Lower leg skin (tissue), 4 donors: ENCODE data around the gene MSRB3. TPM values are rescaled to one million over a fixed set of nuclear protein-coding genes. Genes with fewer than 3 reads are reported as not detected.
"Not testable (repeated sequence)": the region's sequence is repeated elsewhere in the genome, so short reads cannot be mapped to it uniquely, and the experiment has no call there.

Experiments used
- DNase-seq, 2 donors: peaks; one replicate each; pipeline ENCODE4 v3.0.0-alpha.2; 2019; ENCODE audit warnings: low spot score in 2 of 2
- H3K4me3 ChIP-seq: fragments of 200-600 bp; sonication (generic); 2 replicates; pipeline ENCODE4 v1.5.1; 2017; ENCODE audit warnings: mild to moderate bottlenecking, low read depth; ENCODE audit not compliant: poor library complexity, severe bottlenecking
- CTCF ChIP-seq, 3 donors: fragments of 450-650 bp; IDR thresholded peaks; one replicate each; pipeline ENCODE4 v1.5.1; 2016; ENCODE audit warnings: antibody characterized with exemption in 3 of 3, mild to moderate bottlenecking in 3 of 3, moderate library complexity in 2 of 3
- POLR2A ChIP-seq, 2 donors: fragments of 450-650 bp; IDR thresholded peaks; one replicate each; pipeline ENCODE4 v1.6.1; 2016 to 2017; ENCODE audit warnings: antibody characterized with exemption in 2 of 2, mild to moderate bottlenecking in 1 of 2, moderate library complexity in 1 of 2
- WGBS, 2 donors: methylation state at CpG; one replicate each; pipeline ENCODE4 v1.1.5; 2018; 5-methylcytosine and 5-hydroxymethylcytosine counted together
- intact Hi-C: fragments of 100-400 bp; cut with DNase I; formaldehyde crosslinking; loops from one replicate; pipeline ENCODE4 v1.15.0; 2023; ENCODE audit warnings: low total_unique reads
- total RNA-seq, 4 donors: library from RNA; depleted of rRNA; stranded (reverse); fragments of >200 nt; gene quantifications; one replicate each; pipeline ENCODE4 v1.1.0, GENCODE V29; 2016

MSRB3 gene
- total RNA-seq, 4 donors from 2014 or later = 6.1 to 16.6 (median 7.9) TPM

GRCh38 chr12:65449400-65449799 lies 170.9 kb downstream of the MSRB3 start:
- intact Hi-C loops = loop anchor here (1.0 kb wide), 1 partner anchor 8 kb away; no protein-coding TSS in a partner anchor
- no peak overlapping the region for H3K4me3 ChIP-seq
- DNase-seq = no peak
- TF ChIP-seq CTCF (IDR thresholded peaks at IDR 0.05) = no peak
- TF ChIP-seq POLR2A (IDR thresholded peaks at IDR 0.05) = no peak
- 72 to 88% methylated on average over 1 of the region's 1 CpG for WGBS, 2 donors

- TF ChIP-seq POLR2A (IDR thresholded peaks at IDR 0.05) (no peak), CTCF (IDR thresholded peaks at IDR 0.05) (no peak)
- no peak overlapping the region for H3K4me3 ChIP-seq
- intact Hi-C loops = no loop called here
- WGBS, 2 donors = 55 to 58% methylated on average over 2 of the region's 2 CpGs
- no peak for DNase-seq
These were observed 172.1 kb downstream of the MSRB3 start for GRCh38 chr12:65450625-65451024.

- intact Hi-C loops = no loop called here
- TF ChIP-seq POLR2A (IDR thresholded peaks at IDR 0.05) (no peak), CTCF (IDR thresholded peaks at IDR 0.05) (no peak)
- DNase-seq = no peak
- 89 to 90% methylated on average over 1 of the region's 1 CpG for WGBS, 2 donors
- no peak overlapping the region for H3K4me3 ChIP-seq
These were observed 175.8 kb downstream of the MSRB3 start for GRCh38 chr12:65454115-65454787.

- intact Hi-C loops, H3K4me3 ChIP-seq, DNase-seq: not testable (repeated sequence)
These were observed 178.9 kb downstream of the MSRB3 start for GRCh38 chr12:65457341-65457740.

GRCh38 chr12:65458718-65459117 lies 180.2 kb downstream of the MSRB3 start:
- 90 to 99% methylated on average over 2 of the region's 2 CpGs for WGBS, 2 donors
- DNase-seq = no peak
- no peak for TF ChIP-seq CTCF (IDR thresholded peaks at IDR 0.05)
- no peak for TF ChIP-seq POLR2A (IDR thresholded peaks at IDR 0.05)
- intact Hi-C loops = no loop called here
- H3K4me3 ChIP-seq = no peak overlapping the region

GRCh38 chr12:65459545-65459944 lies 181.1 kb downstream of the MSRB3 start:
- no peak overlapping the region for H3K4me3 ChIP-seq
- no peak for DNase-seq
- intact Hi-C loops = no loop called here
- TF ChIP-seq POLR2A (IDR thresholded peaks at IDR 0.05) = no peak
- TF ChIP-seq CTCF (IDR thresholded peaks at IDR 0.05) = no peak
